Activated CD8-positive, alpha-beta T cell treated with anti-CD3 and anti-CD28 coated beads, Interleukin-2, amount 10 ng/mL, durations not matched to agents 7 days and 5 days (primary cell): ENCODE measurements around the gene CBARP. TPM values are rescaled to one million over a fixed set of nuclear protein-coding genes. Genes with fewer than 3 reads are reported as not detected.
A peak's percentile ranks its signal among the peaks of the same experiment; 100 is the strongest.

Experiments
- ATAC-seq: fragments of 150-1000 bp; cut with Tn5 transposase; one replicate; pipeline ENCODE4 v1.10.0; 2021; ENCODE audit warnings: moderate library complexity
- CTCF ChIA-PET: fragments of 350-600 bp; sonication (Branson Sonifier 250); formaldehyde crosslinking; loops from one replicate; lab custom pipeline; 2021; ENCODE audit warnings: antibody characterized with exemption; lab: Charles Lee
- POLR2A ChIA-PET: fragments of 350-600 bp; sonication (Branson Sonifier 250); formaldehyde crosslinking; loops from one replicate; lab custom pipeline; 2021; ENCODE audit warnings: antibody characterized with exemption; lab: Charles Lee
- DNase-seq: peaks from one replicate; pipeline ENCODE4 v3.0.0-alpha.2; 2020
- H3K27ac Mint-ChIP-seq: one replicate; pipeline ENCODE4 v1.8.0; 2021; ENCODE audit warnings: mild to moderate bottlenecking, mixed read lengths
- H3K27me3 Mint-ChIP-seq: one replicate; pipeline ENCODE4 v1.8.0; 2021; ENCODE audit warnings: low read depth, mixed read lengths
- H3K36me3 Mint-ChIP-seq: one replicate; pipeline ENCODE4 v1.8.0; 2021; ENCODE audit warnings: low read depth, mixed read lengths
- H3K4me1 Mint-ChIP-seq: one replicate; pipeline ENCODE4 v1.8.0; 2021; ENCODE audit warnings: low read depth, mixed read lengths
- H3K4me3 Mint-ChIP-seq: one replicate; pipeline ENCODE4 v1.8.0; 2021; ENCODE audit warnings: mild to moderate bottlenecking, mixed read lengths
- H3K9me3 Mint-ChIP-seq: one replicate; pipeline ENCODE4 v1.8.0; 2022; ENCODE audit warnings: mixed read lengths; ENCODE audit not compliant: insufficient read depth
- total RNA-seq, 2 experiments: library from RNA; stranded (reverse); gene quantifications; one replicate each; pipeline ENCODE4 v1.2.3, GENCODE V29; 2021

CBARP gene
- total RNA-seq, 2 experiments from 2014 or later: 0.10 TPM; not detected in 1

DNA sequence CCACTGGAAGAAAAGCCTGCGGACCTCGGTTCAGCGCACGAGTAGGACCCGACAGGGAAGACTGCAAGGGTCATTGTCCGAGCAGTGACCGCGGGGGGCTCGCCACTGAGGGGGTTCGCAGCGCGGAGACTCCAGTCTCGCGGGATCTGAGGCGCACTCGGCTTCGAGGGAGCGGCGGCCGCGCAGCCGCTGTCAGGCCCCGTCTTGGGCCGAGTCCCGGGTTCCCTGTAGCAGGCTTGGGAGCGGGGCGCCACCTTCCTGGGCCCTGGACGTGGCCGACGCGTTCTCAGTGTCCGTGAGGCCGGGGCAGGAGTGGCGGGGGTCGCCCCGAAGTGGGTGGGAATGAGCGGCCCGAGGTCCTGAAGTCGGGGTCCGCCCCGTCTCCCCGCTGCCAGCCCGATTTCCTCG lies 37.1 kb upstream of the CBARP start:
- ChIA-PET CTCF (interaction anchor here (0.9 to 6.3 kb wide), 5 partner anchors 8 to 108 kb away, joined by 3 to 57 read pairs (median 4); no protein-coding TSS in a partner anchor), POLR2A (interaction anchor here (0.5 to 1.5 kb wide), 8 partner anchors 8 to 882 kb away, joined by 3 to 13 read pairs (median 4); partner anchors contain the start of gene NDUFS7)
- H3K4me1 Mint-ChIP-seq: peaks cover 52% of the 10 kb centered on the region

DNA sequence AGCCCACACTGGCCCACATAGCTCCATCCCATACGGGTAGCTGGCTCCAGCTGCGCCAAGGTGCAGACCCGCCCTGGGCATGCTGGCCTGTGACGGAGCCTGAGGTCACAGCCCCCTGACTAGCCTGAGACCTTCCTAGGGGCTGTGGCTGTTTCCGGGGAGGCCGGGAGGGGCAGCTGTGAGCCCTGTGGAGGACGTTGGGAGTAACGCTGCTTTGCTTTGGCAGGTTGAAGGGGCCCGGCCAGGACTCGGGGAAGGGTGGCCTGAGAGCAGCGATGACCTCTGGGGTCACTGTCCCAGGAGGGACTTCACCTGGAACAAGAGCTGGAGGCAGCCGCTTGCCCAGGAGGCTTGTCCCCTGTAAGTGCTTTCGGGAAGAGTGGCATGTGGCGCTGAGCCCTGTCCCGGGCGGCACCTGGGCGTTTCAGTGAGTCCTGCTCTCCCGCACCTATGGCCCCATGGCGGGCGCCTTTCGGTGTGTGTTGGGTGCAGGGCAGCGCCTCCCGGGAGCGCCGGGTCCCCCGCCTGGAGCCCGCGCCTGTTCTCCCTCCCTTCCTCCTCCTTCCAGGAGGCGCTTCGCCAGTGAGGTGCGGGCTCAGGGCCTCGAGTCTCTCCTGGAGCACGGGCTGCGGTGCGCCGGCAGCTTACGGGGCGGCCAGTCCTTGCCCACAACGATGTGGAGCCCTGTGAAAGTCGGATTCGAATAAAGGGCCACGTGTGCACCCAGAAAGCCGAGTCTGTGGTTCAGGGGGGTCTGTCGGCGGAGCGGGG lies 36.5 kb upstream of the CBARP start:
- ChIA-PET POLR2A (interaction anchor here (0.5 to 1.4 kb wide), 5 partner anchors 14 to 881 kb away, joined by 3 to 10 read pairs (median 4); no protein-coding TSS in a partner anchor), CTCF (interaction anchor here (1.4 to 3.6 kb wide), 3 partner anchors 10 to 34 kb away, joined by 3 to 34 read pairs (median 6); no protein-coding TSS in a partner anchor)
- no peaks in the 10 kb centered on the region for H3K9me3 Mint-ChIP-seq
- peaks cover 65% of the 10 kb centered on the region for H3K36me3 Mint-ChIP-seq
- peaks cover 49% of the 10 kb centered on the region for H3K4me1 Mint-ChIP-seq
- peak overlapping the region; percentile 68 for H3K4me3 Mint-ChIP-seq
- DNase-seq (no peak), ATAC-seq (no peak)
- no peaks in the 10 kb centered on the region for H3K27me3 Mint-ChIP-seq
- H3K27ac Mint-ChIP-seq: peak overlapping the region; percentile 73

More for the DNA sequence above, 37.1 kb upstream of the CBARP start:
- H3K4me3 Mint-ChIP-seq: peak overlapping the region; percentile 70
- no peaks in the 10 kb centered on the region for H3K27me3 Mint-ChIP-seq
- DNase-seq: no peak
- no peak for ATAC-seq
- H3K27ac Mint-ChIP-seq: peak overlapping the region; percentile 73
- H3K36me3 Mint-ChIP-seq: peaks cover 68% of the 10 kb centered on the region
- no peaks in the 10 kb centered on the region for H3K9me3 Mint-ChIP-seq

DNA sequence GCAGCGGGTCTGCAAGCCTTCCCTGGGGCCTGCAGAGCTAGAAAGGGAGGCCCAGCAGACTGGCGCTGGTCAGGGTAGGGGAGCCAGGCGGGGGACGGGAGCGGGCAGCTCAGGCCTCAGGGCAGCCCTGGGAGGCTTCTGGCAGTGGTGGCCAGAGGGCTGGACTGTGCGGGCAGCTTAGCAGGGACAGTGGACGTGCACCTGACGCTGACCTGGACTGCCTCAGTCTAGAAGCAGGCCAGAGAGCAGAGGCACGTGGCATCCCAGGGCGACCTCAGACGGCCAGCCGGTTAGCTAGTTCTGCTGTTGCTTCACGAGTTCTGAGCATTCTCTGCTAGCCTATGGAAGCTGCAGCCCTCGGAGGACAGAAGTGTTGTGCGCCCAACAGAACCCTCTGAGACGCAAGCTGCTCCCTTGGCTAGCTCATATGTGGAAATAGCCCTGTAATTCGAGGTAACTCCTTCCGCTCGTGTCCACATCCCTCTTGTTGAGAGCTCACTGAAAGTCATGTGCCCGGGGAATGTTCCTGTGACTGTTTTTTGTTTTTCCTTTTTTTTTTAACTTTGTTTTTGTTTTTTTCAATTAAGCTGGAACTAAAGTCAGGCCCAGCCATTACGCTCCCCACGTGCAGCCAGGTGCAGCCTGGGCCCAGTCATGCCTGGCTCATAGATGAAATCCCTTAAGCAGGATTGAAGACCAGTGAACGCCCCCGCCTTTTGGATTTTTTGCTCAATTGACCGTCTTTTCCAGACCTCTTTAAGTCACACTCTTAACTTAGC lies 35.6 kb upstream of the CBARP start:
- ChIA-PET POLR2A (interaction anchor here (0.6 to 1.4 kb wide), 5 partner anchors 13 to 159 kb away, joined by 3 to 10 read pairs (median 4); no protein-coding TSS in a partner anchor), CTCF (interaction anchor here (1.4 to 3.6 kb wide), 3 partner anchors 10 to 33 kb away, joined by 3 to 34 read pairs (median 6); no protein-coding TSS in a partner anchor)
- Mint-ChIP-seq H3K4me1 (peaks cover 53% of the 10 kb centered on the region), H3K27me3 (no peaks in the 10 kb centered on the region), H3K9me3 (no peaks in the 10 kb centered on the region), H3K27ac (peak overlapping the region; percentile 75), H3K36me3 (peaks cover 62% of the 10 kb centered on the region), H3K4me3 (peak overlapping the region; percentile 34)
- no peak for DNase-seq
- ATAC-seq: no peak

DNA sequence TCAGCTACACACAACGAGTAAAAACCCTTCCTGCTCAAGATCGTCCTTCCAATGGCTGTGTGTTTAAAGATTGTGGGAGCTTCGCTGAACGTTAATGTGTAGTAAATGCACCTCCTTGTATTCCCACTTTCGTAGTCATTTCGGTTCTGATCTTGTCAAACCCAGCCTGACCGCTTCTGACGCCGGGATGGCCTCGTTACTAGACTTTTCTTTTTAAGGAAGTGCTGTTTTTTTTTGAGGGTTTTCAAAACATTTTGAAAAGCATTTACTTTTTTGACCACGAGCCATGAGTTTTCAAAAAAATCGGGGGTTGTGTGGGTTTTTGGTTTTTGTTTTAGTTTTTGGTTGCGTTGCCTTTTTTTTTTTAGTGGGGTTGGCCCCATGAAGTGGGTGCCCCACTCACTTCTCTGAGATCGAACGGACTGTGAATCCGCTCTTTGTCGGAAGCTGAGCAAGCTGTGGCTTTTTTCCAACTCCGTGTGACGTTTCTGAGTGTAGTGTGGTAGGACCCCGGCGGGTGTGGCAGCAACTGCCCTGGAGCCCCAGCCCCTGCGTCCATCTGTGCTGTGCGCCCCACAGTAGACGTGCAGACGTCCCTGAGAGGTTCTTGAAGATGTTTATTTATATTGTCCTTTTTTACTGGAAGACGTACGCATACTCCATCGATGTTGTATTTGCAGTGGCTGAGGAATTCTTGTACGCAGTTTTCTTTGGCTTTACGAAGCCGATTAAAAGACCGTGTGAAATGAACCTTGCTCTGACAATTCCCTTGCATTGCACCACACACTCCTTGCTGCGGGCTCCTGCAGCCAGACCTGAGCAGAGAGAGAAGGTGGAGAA lies 34.8 kb upstream of the CBARP start:
- Mint-ChIP-seq H3K4me3 (peak overlapping the region; percentile 34), H3K4me1 (peaks cover 58% of the 10 kb centered on the region), H3K27me3 (no peaks in the 10 kb centered on the region), H3K27ac (peak overlapping the region; percentile 75), H3K9me3 (no peaks in the 10 kb centered on the region), H3K36me3 (peaks cover 58% of the 10 kb centered on the region)
- ChIA-PET POLR2A (interaction anchor here (0.6 to 1.4 kb wide), 3 partner anchors 14 to 159 kb away, joined by 3 to 10 read pairs (median 3); no protein-coding TSS in a partner anchor), CTCF (interaction anchor here (1.5 to 3.6 kb wide), 2 partner anchors 28 to 32 kb away, joined by 6 to 34 read pairs; no protein-coding TSS in a partner anchor)
- DNase-seq (no peak), ATAC-seq (no peak)

DNA sequence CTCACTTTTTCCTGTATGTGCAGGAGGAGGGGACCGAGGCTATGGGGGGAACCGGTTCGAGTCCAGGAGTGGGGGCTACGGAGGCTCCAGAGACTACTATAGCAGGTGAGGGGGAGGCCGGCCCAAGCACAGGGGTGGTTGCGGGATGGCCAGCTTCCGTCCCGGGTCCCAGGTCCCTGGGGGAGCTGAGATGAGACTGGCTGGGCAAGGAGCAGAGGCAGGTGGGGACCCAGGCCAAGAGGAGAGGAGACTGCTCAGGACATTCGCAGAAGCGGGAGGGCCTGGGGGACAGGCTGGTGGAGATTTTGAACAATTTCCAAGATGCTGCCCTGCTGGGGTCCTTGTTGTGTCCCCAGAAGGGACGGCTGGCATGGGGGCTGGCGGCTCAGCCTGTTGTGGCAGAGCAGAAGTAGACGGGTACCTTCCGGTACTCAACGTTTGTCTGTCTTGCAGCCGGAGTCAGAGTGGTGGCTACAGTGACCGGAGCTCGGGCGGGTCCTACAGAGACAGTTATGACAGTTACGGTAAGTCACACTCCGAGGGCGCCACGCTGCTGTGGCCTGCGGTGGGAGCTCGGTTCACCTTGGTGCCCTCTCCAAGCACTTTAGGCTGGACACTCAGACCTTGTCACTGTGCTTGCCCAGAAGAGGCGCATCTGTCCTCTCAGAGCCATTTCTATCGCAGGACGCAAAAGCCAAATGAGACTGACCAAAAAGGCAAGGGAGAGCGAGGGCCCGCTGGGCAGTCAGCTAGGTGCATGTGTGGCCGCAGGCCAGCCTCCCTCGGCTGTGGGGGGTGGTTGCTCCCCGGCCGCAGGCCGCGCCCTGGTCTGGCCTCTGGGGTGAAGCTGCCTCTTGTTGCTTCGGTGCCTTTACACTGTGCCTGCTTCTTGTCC lies 34.0 kb upstream of the CBARP start:
- DNase-seq (no peak), ATAC-seq (no peak)
- Mint-ChIP-seq H3K4me1 (peaks cover 62% of the 10 kb centered on the region), H3K27ac (peak overlapping the region; percentile 90), H3K9me3 (no peaks in the 10 kb centered on the region), H3K36me3 (peaks cover 55% of the 10 kb centered on the region), H3K4me3 (peak overlapping the region; percentile 83), H3K27me3 (peaks cover 2% of the 10 kb centered on the region)
- CTCF ChIA-PET: interaction anchor here (3.6 kb wide), 1 partner anchor 27 kb away, joined by 34 read pairs; no protein-coding TSS in a partner anchor
- POLR2A ChIA-PET: interaction anchor here (1.2 to 1.3 kb wide), 2 partner anchors 13 to 27 kb away, joined by 3 to 4 read pairs; no protein-coding TSS in a partner anchor

DNA sequence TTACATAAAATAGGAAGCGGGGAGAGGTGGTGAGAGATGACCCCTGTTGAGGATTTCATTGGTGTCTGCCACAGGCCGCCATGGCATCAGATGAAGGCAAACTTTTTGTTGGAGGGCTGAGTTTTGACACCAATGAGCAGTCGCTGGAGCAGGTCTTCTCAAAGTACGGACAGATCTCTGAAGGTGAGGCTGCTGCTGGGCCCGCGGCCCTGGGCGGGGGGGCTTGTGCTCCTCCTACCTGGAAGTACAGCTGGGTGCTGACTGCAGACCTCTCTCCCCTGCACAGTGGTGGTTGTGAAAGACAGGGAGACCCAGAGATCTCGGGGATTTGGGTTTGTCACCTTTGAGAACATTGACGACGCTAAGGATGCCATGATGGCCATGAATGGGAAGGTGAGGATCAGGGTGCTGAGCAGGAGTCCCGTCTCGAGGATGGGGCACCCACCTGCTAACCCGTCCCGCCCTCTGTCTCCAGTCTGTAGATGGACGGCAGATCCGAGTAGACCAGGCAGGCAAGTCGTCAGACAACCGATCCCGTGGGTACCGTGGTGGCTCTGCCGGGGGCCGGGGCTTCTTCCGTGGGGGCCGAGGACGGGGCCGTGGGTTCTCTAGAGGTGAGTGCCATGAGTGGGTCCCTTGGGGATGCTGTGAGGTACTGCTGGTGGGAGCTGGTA lies 33.2 kb upstream of the CBARP start:
- no peak for ATAC-seq
- H3K4me1 Mint-ChIP-seq: peaks cover 61% of the 10 kb centered on the region

DNA sequence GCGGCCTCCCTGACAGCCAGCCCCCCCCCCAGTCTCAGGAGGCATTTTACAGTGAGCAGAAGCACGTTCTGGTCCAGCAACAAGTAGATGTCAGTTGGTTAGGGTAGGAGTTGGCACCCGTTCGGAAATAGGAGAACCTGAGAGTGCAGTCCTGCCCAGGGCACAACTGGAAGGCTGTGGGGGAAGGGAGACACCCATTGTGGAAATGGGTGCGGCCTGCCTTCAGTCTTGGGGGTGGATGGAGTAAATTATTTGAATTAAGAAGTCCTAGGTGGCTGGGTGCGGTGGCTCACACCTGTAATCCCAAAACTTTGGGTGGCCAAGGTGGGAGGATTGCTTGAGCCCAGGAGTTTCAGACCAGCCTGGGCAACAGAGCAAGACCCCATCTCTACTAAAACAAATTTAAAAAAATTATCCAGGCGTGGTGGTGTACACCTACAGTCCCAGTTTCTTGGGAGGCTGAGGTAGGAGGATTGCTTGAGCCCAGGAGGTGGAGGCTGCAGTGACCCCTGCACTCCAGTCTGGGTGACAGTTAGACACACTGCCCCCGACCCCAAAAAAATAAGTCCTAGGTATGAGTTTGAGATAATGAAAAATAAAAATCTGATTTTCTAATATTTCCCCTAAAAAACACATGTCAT lies 32.5 kb upstream of the CBARP start:
- peaks cover 66% of the 10 kb centered on the region for H3K4me1 Mint-ChIP-seq
- peak overlapping the region; percentile 90 for H3K27ac Mint-ChIP-seq
- DNase-seq (no peak), ATAC-seq (no peak)
- H3K27me3 Mint-ChIP-seq: peaks cover 2% of the 10 kb centered on the region
- no peaks in the 10 kb centered on the region for H3K9me3 Mint-ChIP-seq
- CTCF ChIA-PET: interaction anchor here (5.2 kb wide), 1 partner anchor 26 kb away, joined by 606 read pairs; the partner anchor contains the start of gene ATP5F1D
- H3K36me3 Mint-ChIP-seq: peaks cover 53% of the 10 kb centered on the region
- POLR2A ChIA-PET: interaction anchor here (0.7 to 1.7 kb wide), 3 partner anchors 9 to 194 kb away, joined by 3 to 52 read pairs (median 8); no protein-coding TSS in a partner anchor
- H3K4me3 Mint-ChIP-seq: peak overlapping the region; percentile 83

More for the DNA sequence above, 33.2 kb upstream of the CBARP start:
- Mint-ChIP-seq H3K4me3 (peak overlapping the region; percentile 83), H3K27ac (peak overlapping the region; percentile 90), H3K27me3 (peaks cover 2% of the 10 kb centered on the region), H3K9me3 (no peaks in the 10 kb centered on the region), H3K36me3 (peaks cover 52% of the 10 kb centered on the region)
- CTCF ChIA-PET: interaction anchor here (3.6 kb wide), 1 partner anchor 27 kb away, joined by 34 read pairs; no protein-coding TSS in a partner anchor
- DNase-seq: no peak
- POLR2A ChIA-PET: interaction anchor here (1.3 kb wide), 1 partner anchor 27 kb away, joined by 4 read pairs; no protein-coding TSS in a partner anchor

DNA sequence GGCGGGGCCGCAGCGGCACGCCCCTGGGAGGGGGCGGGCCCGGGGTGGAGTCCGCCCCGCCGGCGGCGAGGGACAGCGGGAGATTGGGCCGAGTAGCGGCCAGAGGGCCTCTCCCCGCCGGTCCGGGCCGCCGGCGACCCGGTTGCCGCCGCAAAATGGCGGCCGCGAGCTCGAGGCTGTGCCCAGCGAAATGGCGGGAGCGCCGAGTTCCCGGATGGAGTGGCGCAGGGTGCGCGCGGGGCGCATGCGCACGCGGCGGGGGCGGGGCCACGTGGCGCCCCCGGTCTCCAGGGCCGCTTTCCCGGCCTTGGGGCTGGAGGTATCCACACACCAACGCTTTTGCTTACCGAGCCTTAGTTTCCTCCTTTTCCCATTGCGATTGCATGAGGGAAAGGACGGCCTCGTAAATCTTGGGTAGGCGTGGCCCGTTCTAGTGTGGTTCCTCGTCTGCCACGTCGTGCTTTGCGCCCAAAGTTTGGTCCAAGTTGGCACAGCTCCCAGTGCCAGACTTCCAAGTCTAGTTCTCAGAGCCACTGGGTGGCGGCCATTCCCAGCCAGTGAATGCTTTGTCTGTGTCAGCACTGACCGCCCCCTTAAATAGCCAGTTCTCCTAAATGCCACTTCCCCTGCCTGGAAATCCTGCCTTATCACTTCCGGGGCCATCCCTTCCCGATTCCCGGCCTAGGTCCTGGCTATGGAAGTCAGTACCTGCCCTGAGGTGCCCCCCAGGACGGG lies 31.8 kb upstream of the CBARP start:
- Mint-ChIP-seq H3K27me3 (peaks cover 2% of the 10 kb centered on the region), H3K9me3 (no peaks in the 10 kb centered on the region), H3K36me3 (peaks cover 53% of the 10 kb centered on the region), H3K4me3 (peak overlapping the region; percentile 83), H3K27ac (peak overlapping the region; percentile 90), H3K4me1 (peaks cover 73% of the 10 kb centered on the region)
- CTCF ChIA-PET: interaction anchor here (0.8 to 5.2 kb wide), 5 partner anchors 9 to 47 kb away, joined by 3 to 606 read pairs (median 4); partner anchors contain the start of gene ATP5F1D
- ATAC-seq (peak; percentile 35), DNase-seq (peak; percentile 89)
- POLR2A ChIA-PET: interaction anchor here (0.5 to 4.4 kb wide), 38 partner anchors 10 to 606 kb away, joined by 3 to 218 read pairs (median 5); partner anchors contain the start of genes ABCA7, ARHGAP45 and ATP5F1D
